Measurements from ENCODE around the gene TYRO3.
"Not testable (repeated sequence)": the region's sequence is repeated elsewhere in the genome, so short reads cannot be mapped to it uniquely, and the experiment has no call there.

Gene TYRO3

GRCh38 chr15:41550066-41550775 is 8.8 kb upstream of the TYRO3 start:
- in situ Hi-C loops (cut with HindIII; ENCODE audit: low sequenced_read_pairs) = no loop called here

- in situ Hi-C loops (cut with HindIII; ENCODE audit: low sequenced_read_pairs) = no loop called here
These were observed 5.3 kb upstream of the TYRO3 start for GRCh38 chr15:41553731-41554130.

- in situ Hi-C loops (cut with HindIII; ENCODE audit: low sequenced_read_pairs) = no loop called here
These were observed 4.7 kb upstream of the TYRO3 start for GRCh38 chr15:41554343-41554742.

- in situ Hi-C loops (cut with HindIII; ENCODE audit: low sequenced_read_pairs) = no loop called here
These were observed 4.1 kb upstream of the TYRO3 start for GRCh38 chr15:41554915-41555314.

- in situ Hi-C loops (cut with HindIII; ENCODE audit: low sequenced_read_pairs) = no loop called here
These were observed 2.3 kb upstream of the TYRO3 start for GRCh38 chr15:41556677-41557076.

GRCh38 chr15:41557673-41558399 is 1.2 kb upstream of the TYRO3 start:
- in situ Hi-C loops (cut with HindIII; ENCODE audit: low sequenced_read_pairs) = no loop called here

- in situ Hi-C loops (cut with HindIII; ENCODE audit: low sequenced_read_pairs) = no loop called here
These were observed 299 bp downstream of the TYRO3 start for GRCh38 chr15:41559239-41559782.

- in situ Hi-C loops (cut with HindIII; ENCODE audit: low sequenced_read_pairs) = no loop called here
These were observed 1.5 kb downstream of the TYRO3 start for GRCh38 chr15:41560572-41560874.

GRCh38 chr15:41561104-41561776 is 2.2 kb downstream of the TYRO3 start:
- in situ Hi-C loops (cut with HindIII; ENCODE audit: low sequenced_read_pairs) = no loop called here

GRCh38 chr15:41561777-41562145 is 2.7 kb downstream of the TYRO3 start:
- in situ Hi-C loops (cut with HindIII; ENCODE audit: low sequenced_read_pairs) = no loop called here

- in situ Hi-C loops (cut with HindIII; ENCODE audit: low sequenced_read_pairs) = no loop called here
These were observed 3.2 kb downstream of the TYRO3 start for GRCh38 chr15:41562244-41562643.

- in situ Hi-C loops (cut with HindIII; ENCODE audit: low sequenced_read_pairs) = no loop called here
These were observed 3.8 kb downstream of the TYRO3 start for GRCh38 chr15:41562784-41563198.

- in situ Hi-C loops (cut with HindIII; ENCODE audit: low sequenced_read_pairs) = no loop called here
These were observed 5.4 kb downstream of the TYRO3 start for GRCh38 chr15:41564286-41564959.

GRCh38 chr15:41564960-41565502 is 6.0 kb downstream of the TYRO3 start:
- in situ Hi-C loops (cut with HindIII; ENCODE audit: low sequenced_read_pairs) = no loop called here

GRCh38 chr15:41565702-41566101 is 6.7 kb downstream of the TYRO3 start:
- in situ Hi-C loops (cut with HindIII; ENCODE audit: low sequenced_read_pairs) = no loop called here

- in situ Hi-C loops (cut with HindIII; ENCODE audit: low sequenced_read_pairs) = no loop called here
These were observed 7.3 kb downstream of the TYRO3 start for GRCh38 chr15:41566121-41566885.

- in situ Hi-C loops (cut with HindIII; ENCODE audit: low sequenced_read_pairs) = no loop called here
These were observed 8.2 kb downstream of the TYRO3 start for GRCh38 chr15:41567261-41567660.

- in situ Hi-C loops (cut with HindIII; ENCODE audit: low sequenced_read_pairs) = no loop called here
These were observed 8.8 kb downstream of the TYRO3 start for GRCh38 chr15:41567862-41568261.

- in situ Hi-C loops (cut with HindIII; ENCODE audit: low sequenced_read_pairs) = no loop called here
These were observed 9.5 kb downstream of the TYRO3 start for GRCh38 chr15:41568350-41569017.

GRCh38 chr15:41569232-41569631 is 10.2 kb downstream of the TYRO3 start:
- in situ Hi-C loops (cut with HindIII; ENCODE audit: low sequenced_read_pairs) = not testable (repeated sequence)

Measured in endothelial cell of hepatic sinusoid (primary cell).